A204.1 (cell line): ENCODE data around the gene HOXA10.

Experiments
- FAIRE-seq: peaks from 2 replicates; lab custom pipeline; 2012; peaks lifted over from hg19 to GRCh38; lab: Jason Lieb, UNC

Gene HOXA10

DNA sequence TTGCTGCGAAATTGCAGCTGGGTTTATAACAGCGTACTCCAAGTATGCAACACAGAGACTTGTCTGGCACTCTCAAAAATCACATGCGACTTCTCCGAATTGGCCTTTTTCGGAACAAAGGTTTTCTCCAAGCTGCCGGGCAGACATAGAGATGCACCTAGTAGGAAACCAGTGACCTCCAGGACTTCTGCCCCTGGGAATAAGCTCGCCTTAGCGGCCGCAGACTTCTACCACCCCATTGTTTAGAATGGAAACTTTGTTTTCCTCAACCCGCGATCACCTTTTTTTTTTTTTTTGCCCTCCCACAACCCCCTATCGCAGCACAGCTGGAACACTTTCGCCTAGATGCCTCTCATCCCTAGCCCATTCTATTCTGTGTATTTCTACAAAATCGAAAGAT is 4.9 kb upstream of the HOXA10 start:
- no peak for FAIRE-seq

- no peak for FAIRE-seq
Measured at GRCh38 chr7:27178366-27178765, 4.2 kb upstream of the HOXA10 start.

- FAIRE-seq: no peak
Measured at GRCh38 chr7:27177795-27178320, 3.7 kb upstream of the HOXA10 start.

GRCh38 chr7:27176962-27177794 is 3.1 kb upstream of the HOXA10 start:
- no peak for FAIRE-seq

DNA sequence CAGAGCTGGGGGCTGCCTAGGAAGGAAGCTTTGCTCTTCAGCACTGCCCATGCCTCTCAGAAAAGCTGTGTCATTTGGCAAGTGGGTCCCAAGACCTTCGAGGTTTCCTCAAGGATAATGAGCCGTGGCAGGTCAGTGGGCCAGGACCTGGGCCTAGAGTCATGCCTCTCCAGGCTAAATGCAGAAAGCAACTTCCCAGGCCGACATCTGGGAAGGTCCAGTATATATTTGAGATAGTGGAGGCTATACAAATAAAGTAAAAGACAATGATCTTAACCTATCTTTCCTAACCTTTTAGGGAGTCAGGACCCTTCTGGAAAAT is 2.4 kb upstream of the HOXA10 start:
- FAIRE-seq: no peak

DNA sequence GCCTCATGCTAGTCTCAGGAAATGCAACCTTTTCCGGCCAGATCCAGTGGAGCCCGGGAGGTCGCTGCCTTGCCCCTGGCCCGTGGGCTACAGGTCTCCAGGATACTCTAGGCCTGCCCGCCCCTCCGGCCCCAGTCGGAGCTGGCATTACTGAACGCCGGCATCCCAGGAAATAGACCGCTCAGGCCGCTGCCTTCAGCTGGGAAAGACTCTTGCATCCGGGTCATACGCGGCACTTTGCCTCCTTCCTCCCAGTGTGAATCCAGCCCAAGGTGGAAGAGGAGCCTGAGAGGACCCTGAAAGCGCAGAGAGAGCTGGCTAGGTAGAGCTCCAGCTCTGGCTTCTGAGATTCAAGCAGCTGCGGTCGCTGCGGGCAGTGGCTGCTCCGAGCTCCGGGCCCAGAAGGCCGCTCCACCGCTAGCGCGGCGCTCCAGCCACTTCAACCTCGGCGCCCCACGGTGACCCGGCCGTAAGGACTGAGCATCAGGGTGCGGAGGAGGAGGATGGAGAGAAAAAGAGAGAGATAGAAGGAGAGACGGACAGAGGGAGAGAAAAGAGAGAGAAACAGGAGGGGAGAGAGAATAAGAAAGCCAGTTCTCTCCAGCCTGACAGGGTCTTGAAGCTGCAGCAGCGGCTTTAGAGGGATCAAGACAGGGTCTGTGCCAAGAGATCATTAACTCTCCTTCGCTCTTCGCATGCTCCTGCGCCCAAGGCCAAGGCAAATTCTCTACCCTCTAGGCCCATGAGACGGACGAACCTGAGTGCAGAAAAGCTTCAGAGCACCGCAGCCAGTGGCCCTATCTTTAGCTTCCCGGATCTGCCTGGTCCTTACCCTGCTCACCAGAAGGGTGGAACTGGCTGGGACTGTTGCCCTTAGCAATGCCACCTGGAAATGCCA is 1.8 kb upstream of the HOXA10 start:
- FAIRE-seq: no peak

GRCh38 chr7:27174874-27175625 is 930 bp upstream of the HOXA10 start:
- FAIRE-seq: no peak

DNA sequence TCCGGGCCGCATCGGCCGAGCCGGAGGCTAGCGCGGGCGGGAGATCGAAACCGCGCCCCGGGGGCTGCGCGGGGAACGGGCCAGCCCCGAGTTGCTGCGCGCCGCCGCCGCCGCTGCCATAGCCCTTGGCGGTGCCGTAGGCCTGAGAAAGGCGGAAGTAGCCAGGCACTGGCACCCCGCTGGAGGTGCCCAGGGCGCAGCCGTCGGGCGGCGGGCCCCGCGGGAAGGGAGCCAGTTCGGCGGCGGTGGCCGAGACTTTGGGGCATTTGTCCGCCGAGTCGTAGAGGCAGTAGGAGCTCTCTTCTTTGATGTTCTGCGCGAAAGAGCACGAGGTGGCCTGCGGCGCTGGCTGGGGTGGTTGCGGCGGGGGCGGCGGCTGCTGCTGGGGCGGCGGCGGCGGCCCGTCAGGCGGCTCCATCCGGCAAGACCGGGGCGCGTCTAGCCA is 587 bp downstream of the HOXA10 start:
- FAIRE-seq: no peak

DNA sequence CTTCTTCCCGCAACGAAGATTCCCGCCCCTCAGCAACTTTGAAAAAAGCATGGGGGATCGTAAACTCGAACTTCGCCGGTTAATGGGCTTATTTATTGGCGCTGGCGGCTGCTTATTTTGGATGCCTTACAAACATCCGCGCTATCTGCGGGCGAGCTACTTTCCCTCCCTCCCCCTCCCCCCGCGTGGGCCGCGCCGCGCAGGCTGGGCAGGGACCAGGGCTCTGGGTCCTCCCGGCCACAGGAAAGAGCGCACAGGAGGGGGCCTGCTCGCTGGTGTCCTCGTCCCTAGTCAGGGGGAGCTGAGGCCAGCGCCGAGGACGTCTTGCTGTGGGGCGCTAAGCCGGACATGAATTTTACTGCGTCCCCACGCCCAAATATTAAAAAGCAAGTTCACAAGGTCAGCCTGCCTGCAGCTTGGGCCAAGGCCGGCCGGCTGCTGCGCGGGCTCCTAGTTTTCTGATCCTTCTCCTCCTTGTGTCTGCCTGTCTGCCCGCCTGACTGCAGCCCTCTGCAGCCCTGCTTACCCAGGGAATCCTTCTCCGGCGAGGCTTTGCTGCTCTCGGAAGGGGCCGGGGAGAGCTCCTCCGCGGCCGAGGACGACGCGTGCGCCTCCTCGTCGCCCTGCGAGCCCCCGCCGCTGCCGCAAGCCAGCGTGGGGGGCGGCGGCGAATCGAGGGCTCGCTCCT is 1.2 kb downstream of the HOXA10 start:
- FAIRE-seq: no peak

DNA sequence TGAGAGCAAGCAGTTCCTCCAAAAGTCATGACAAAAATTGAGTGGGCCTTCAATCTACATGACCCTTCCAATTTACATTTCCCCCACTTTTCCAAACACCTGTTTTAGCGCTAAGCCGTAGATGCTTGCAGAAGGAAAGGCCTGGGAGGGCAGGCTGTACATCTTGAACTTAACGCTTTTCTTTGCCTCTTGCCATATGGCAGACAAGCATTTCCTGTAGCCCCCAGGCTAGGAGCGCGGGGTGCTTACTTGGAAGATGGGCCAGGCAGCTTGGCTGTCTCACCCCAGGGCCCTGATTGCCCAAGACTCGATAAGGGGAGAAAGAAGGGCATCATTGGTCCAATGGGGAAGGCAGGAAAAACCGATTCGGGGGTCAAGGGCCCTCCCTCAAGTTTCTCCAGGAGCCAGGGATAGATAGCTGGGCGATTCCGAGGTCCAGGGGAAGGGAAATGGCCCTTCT is 1.8 kb downstream of the HOXA10 start:
- no peak for FAIRE-seq

GRCh38 chr7:27171637-27172314 is 2.3 kb downstream of the HOXA10 start:
- FAIRE-seq: no peak

GRCh38 chr7:27171325-27171636 is 2.8 kb downstream of the HOXA10 start:
- no peak for FAIRE-seq

DNA sequence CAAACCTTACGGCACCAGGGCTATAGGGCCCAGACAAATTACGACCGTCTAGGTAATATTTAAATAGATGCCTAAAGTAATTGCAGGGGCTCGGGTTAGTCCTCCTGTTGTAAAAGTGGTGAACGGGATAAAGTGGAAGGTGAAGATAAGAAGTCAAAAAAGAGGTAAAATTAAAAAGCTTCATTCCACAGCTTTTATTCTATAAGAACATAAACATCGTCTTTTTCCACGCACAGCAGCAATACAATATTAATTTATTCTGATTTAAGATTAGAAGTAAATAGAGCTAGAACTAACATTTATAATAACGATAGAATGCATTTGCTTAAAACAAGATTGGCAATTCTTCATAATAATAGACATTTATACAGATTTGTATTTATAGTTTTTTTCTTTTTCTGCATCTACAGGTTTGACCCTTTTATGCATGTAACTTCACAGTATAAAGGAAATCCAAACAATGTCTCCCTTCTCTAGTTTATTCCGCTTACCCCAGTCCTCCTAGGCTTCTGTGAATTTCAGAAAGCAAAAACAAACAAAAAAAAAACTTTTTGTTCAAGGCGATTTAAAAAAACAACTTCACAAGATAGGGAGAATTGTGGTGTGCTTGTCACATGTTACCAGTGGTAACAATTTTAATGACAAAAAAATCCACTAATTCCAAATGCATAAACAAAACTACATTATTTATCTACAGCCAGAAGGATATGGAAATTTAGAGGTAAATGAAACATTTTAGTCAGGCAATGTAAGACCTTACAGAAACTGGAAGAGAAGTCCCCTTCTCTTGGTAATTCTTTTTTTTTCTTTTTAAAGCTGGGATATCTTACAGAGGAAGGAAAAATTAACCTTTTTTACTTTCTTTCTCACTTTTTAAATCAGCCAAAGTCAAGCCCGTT is 3.4 kb downstream of the HOXA10 start:
- no peak for FAIRE-seq

- FAIRE-seq: no peak
Measured at GRCh38 chr7:27169658-27170425, 4.3 kb downstream of the HOXA10 start.

DNA sequence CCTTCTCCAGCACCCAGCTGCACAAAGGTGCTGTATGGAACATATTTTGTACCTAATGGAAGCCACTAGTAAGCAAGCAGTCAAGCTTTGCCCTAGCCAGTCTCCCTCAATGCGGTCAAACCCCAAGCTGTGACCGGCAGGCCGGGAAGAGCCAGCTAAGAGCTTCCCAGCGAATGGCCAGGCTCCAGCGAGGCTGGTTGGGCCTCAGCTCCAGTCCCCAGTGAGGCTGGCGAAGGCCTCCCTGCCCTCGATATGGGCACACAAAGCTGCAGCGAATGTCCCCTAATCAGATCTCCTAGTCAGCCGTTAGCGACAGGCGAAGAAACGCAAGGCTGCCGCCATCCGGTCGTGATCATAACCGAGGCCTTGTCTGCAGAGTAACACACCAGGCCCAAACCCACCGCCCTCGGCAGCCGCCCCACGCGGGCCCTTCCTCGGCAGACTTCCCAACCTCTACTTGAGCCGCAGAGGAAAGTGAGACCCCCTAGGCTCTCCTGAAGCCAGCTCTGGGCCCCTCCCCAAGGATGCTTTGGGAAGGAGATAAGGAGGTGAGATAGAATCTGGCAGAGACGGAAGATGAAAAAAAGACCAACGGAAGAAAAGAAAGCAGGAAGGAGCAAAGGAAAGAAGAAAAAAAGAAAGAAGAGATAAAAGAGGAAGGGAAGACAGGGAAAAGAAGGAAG is 5.7 kb downstream of the HOXA10 start:
- FAIRE-seq: no peak

- no peak for FAIRE-seq
Measured at GRCh38 chr7:27167916-27168264, 6.2 kb downstream of the HOXA10 start.

GRCh38 chr7:27166531-27167505 is 7.3 kb downstream of the HOXA10 start:
- FAIRE-seq: no peak
